ENCODE data around the gene ZNF536. TPM values are rescaled to one million over a fixed set of nuclear protein-coding genes. Genes with fewer than 3 reads are reported as not detected.

Gene ZNF536
- total and polyA plus RNA-seq, 2 donors (not counting 3 experiments of a cell fraction or from before 2014, with no cell fraction given) = not detected

DNA sequence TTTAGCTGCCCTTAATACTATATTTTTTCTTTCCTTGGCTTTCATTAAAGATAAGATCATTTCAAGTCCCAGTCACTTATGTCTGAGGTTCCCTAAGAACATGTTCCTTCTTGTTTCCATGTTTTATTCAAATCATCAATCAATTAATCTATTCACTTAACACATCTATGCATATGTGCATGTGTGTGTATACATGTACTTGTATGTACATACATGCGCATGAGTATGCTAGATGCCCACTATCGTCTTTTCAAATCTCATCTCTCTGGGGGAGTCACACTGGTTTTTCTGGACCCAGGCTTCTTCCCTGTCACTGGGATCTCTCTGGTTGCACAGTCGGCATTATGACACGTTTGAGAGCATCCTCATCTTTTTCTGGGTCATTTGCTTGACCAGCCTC lies 108.9 kb downstream of the ZNF536 start:
- BruUV-seq (replicated peaks) = no TSS peak
- Histone ChIP-seq H4K20me1 (replicated peaks; ENCODE audit: control insufficient read depth, extremely low read depth, insufficient read depth, low read length) (no peaks in the 10 kb centered on the region), H3K9me3 (replicated peaks; ENCODE audit: control insufficient read depth, insufficient read depth, low read length) (peaks cover 2% of the 10 kb centered on the region), H3K79me2 (ENCODE audit: control insufficient read depth, insufficient read depth, low read length) (no peaks in the 10 kb centered on the region), H3K4me2 (ENCODE audit: insufficient read depth, low read length) (no peak overlapping the region), H3K27me3 (ENCODE audit: control insufficient read depth in 2 of 2, insufficient read depth in 2 of 2, low read length in 2 of 2) (no peaks in the 10 kb centered on the region), H3K4me3 (replicated peaks in 1 of 3; ENCODE audit: insufficient read depth in 1 of 3, low read depth in 1 of 3, low read length in 3 of 3) (no peak overlapping the region), H3K27ac (ENCODE audit: insufficient read depth, low read depth, low read length) (no peak overlapping the region), H2AFZ (ENCODE audit: low read depth, low read length) (no peak overlapping the region), H3K9ac (replicated peaks; ENCODE audit: extremely low read depth, insufficient read depth, low read length) (no peak overlapping the region), H3K4me1 (ENCODE audit: control insufficient read depth, extremely low read depth, insufficient read depth, low read length) (no peaks in the 10 kb centered on the region), H3K36me3 (ENCODE audit: control insufficient read depth in 2 of 2, extremely low read depth in 1 of 2, insufficient read depth in 2 of 2, low read length in 2 of 2) (no peaks in the 10 kb centered on the region), H3K9me1 (replicated peaks; ENCODE audit: control insufficient read depth, extremely low read depth, insufficient read depth, low read length) (no peaks in the 10 kb centered on the region)
- intact Hi-C loops (cut with micrococcal nuclease) (no loop called here), dilution Hi-C loops (cut with MboI; ENCODE audit: extremely low pct_ligation_motif_present, low sequenced_read_pairs) (no loop called here)
- ChIA-PET CTCF (no interaction called here), POLR2A (no interaction called here)
- FAIRE-seq (no peak), DNase-seq (ENCODE audit: low read depth, low spot score) (no peak)
- TF ChIP-seq MYC (IDR thresholded peaks at IDR 0.05; ENCODE audit: low read depth, low read length) = no peak
- TF ChIP-seq, protein P1, sequence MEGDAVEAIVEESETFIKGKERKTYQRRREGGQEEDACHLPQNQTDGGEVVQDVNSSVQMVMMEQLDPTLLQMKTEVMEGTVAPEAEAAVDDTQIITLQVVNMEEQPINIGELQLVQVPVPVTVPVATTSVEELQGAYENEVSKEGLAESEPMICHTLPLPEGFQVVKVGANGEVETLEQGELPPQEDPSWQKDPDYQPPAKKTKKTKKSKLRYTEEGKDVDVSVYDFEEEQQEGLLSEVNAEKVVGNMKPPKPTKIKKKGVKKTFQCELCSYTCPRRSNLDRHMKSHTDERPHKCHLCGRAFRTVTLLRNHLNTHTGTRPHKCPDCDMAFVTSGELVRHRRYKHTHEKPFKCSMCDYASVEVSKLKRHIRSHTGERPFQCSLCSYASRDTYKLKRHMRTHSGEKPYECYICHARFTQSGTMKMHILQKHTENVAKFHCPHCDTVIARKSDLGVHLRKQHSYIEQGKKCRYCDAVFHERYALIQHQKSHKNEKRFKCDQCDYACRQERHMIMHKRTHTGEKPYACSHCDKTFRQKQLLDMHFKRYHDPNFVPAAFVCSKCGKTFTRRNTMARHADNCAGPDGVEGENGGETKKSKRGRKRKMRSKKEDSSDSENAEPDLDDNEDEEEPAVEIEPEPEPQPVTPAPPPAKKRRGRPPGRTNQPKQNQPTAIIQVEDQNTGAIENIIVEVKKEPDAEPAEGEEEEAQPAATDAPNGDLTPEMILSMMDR (IDR thresholded peaks at IDR 0.05; ENCODE audit: extremely low read depth in 1 of 2, insufficient read depth in 1 of 2, low read depth in 1 of 2, low read length in 2 of 2) = no peak
- TF ChIP-seq FOS (IDR thresholded peaks at IDR 0.05; ENCODE audit: borderline replicate concordance, insufficient read depth, low read length) = no peak
- TF ChIP-seq POLR2AphosphoS5 (IDR thresholded peaks at IDR 0.05; ENCODE audit: insufficient read depth, low read depth, low read length) = no peak
- no peak for TF ChIP-seq POLR2A (IDR thresholded peaks at IDR 0.05; ENCODE audit: low read depth, low read length)
- no peak for TF ChIP-seq EZH2 (IDR thresholded peaks at IDR 0.05; ENCODE audit: borderline replicate concordance, low read depth, low read length, severe bottlenecking)
- no peak for TF ChIP-seq JUN (IDR thresholded peaks at IDR 0.05; ENCODE audit: borderline replicate concordance, insufficient read depth, insufficient read length, low read depth)
- TF ChIP-seq GATA2 (IDR thresholded peaks at IDR 0.05; ENCODE audit: insufficient read depth, insufficient read length, low read depth, low read length) = no peak
- TF ChIP-seq, protein P2, sequence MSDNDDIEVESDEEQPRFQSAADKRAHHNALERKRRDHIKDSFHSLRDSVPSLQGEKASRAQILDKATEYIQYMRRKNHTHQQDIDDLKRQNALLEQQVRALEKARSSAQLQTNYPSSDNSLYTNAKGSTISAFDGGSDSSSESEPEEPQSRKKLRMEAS (IDR thresholded peaks at IDR 0.05; ENCODE audit: insufficient read depth, insufficient read length) = no peak
